GM19467 (cell line): ENCODE data around the gene GASK1A.

Source experiments
- ATAC-seq: cut with Tn5 transposase; IDR thresholded peaks from one replicate; pipeline ENCODE4 v1.9.1; 2021; ENCODE audit warnings: mild to moderate bottlenecking, moderate library complexity; ENCODE audit not compliant: unreplicated experiment

GASK1A gene

DNA sequence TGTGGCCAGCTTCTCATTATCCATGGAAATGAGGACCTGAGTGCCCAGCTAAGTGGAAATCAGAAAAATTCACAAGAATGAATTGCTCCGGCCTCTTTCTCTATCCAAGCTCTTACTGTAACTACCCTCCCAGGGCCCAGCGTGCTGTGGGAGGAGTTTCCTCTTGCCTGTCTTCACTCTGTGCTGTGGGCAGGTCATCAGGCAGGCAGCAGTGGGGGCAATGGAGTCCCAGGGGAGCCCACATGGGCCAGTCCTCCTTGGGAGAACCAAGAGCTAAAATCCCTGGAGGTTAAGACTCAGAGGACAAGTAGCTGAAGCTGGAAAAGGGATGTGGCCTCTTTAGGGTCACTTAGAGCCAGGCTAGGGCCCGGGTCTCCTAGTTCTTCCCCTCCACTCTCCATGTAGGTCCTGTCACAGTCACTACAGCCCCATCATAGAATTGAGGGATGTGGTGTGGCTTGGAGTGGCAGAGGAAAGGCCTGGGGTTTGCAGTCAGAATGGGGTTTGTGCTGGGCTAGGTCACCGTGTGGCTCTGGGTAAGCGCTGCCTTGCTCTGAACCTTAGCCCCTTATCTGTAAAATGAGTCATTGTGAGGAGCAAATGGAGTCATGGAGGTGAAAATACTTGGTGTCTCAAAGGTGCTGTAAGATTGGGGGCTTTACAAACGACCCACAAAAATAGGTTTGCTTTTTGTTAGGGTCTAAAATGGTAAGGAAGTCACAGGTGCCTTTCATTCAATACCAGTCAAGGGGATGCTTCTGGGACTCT, 3.7 kb downstream of the GASK1A start:
- no peak for ATAC-seq

GRCh38 chr3:42983927-42984326, 4.8 kb downstream of the GASK1A start:
- no peak for ATAC-seq

GRCh38 chr3:42984701-42985100, 5.6 kb downstream of the GASK1A start:
- no peak for ATAC-seq

DNA sequence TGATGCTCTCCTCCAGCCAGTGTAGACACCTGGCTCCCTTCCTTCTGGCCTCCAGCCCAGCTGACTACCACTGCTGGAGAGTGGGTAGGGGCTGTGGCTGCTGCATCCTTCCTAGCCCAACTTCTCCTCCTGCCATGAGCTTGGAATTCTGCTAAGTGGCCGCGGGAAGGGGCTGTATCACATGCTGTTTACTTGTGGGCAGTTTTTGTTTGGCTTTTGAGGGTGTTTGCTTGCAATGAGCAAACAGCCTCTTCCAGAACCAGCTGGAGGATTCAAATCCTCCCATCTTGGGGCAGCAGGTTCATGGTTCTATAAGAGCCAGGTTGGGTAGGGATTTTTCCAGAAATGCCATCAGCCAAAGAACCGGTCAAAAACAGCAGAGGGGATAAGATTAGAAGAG, 9.0 kb downstream of the GASK1A start:
- no peak for ATAC-seq

- ATAC-seq: no peak
These were observed 9.5 kb downstream of the GASK1A start for GRCh38 chr3:42988566-42988965.

- ATAC-seq: no peak
These were observed 12.5 kb downstream of the GASK1A start for GRCh38 chr3:42991341-42992315.

GRCh38 chr3:42994595-42994994, 15.5 kb downstream of the GASK1A start:
- no peak for ATAC-seq

- no peak for ATAC-seq
These were observed 16.9 kb downstream of the GASK1A start for GRCh38 chr3:42996021-42996420.

DNA sequence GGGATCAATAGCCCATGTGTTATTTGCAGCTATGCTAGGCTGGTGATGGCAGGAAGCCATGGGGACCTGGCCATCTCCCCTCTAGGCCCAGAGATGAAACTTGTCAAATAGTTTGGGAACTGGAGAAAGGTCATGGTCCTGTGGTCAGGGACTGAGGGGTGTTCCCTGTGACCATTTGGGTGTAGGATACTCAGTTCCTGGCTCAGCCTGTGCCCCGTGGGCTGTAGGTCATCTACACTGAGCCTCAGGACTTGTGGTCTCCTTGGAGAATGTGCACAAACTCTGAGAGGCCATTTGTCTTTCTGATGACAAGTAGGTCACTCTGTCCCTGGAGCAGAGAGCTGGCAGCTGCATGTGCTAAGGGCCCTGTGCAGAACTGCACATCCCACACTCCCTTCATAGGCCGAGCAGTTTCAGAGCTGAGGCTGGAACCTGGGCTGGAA, 17.5 kb downstream of the GASK1A start:
- no peak for ATAC-seq

DNA sequence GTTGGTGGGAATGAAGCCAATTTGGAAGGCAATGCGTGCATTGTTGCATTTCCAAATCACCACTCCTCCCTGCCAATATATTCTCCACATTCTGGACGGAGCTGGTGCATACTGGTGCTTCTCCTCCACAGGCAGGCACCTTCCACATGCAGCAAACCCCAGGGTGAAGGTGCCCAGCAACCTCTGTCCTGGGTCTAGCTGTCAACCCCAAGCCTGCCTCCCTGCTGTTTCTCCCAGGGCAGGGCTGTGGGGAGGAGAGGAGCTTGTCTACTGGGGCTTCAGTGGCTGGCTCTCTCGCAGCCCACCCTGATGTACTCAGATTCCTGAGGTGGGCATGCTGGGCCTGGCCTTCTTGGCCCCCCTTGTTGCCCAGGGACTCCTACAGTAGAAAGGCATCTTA, 20.1 kb downstream of the GASK1A start:
- ATAC-seq: no peak

DNA sequence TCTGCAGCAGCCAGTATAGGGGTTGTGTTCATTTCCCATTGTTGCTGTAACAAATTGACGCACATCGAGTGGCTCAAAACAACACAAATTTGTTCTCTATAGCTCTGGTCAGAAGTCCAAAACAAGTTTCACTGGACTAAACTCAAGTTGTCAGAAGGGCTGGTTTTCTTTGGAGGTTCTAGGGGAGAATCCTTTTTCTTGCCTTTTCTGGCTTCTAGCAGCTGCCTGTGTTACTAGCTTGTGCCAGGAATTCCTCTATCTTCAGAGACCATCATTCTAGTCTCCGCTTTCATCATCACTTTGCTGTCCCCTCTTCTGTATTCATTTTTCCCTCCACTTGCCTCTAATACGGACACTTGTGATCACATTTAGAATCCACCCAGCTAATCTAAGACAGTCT, 20.5 kb downstream of the GASK1A start:
- no peak for ATAC-seq

DNA sequence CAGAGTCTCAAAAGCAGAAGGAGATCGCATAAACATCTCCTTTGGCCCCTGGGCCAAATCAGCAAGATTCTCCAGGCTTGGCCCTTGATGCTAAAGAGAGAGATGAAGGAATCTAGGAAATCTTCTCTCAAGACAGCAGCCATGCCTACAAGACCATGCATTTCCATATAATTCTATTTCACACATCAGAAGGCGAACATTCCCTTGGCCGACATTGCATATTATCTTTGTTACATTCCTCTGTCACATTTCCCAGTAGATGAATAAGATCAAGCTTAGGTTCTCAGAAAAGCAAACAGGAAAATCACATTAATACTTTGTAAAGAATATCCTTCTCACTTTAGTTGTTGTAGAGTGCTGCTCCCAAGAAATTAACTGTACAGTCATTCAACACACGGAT, 21.3 kb downstream of the GASK1A start:
- ATAC-seq: no peak

GRCh38 chr3:43001094-43001553, 22.0 kb downstream of the GASK1A start:
- ATAC-seq: no peak

GRCh38 chr3:43001556-43002121, 22.5 kb downstream of the GASK1A start:
- ATAC-seq: no peak

GRCh38 chr3:43004282-43004681, 25.2 kb downstream of the GASK1A start:
- ATAC-seq: no peak

DNA sequence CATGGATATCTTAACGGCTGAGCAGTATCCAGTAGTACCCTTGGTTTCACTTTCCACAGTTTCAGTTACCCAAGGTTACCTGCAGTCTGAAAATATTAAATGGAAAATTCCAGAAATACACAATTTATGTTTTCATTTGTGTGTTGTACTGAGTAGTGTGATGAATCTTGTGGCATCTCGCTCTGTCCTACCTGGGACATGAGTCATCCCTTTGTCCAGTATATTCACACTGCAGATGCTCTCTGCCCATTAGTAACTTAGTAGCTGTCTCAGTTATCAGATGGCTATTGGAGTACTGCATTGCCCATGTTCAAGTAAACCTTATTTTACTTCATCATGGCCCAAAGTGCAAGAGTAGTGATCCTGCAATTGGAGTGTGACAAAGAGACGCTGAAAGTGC, 26.1 kb downstream of the GASK1A start:
- ATAC-seq: no peak

DNA sequence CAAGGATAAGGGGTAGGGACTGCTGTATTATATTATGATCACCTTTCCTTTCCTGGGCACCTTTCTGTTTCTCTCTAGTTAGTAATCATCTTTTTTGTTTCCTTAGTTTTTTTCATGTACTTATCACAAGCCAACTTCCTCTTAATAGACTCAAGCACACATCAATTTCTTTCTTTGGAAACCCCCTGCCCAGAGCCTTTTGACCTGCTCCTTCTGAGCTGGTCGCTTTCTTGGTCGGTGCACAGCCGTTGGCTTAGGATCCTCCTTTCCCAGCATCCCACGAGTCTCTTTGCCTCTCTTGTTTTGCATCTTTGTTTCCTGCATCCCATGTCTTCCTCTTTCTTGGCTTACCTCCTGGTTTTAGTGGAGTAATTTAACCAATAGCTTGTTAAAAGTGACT, 26.9 kb downstream of the GASK1A start:
- no peak for ATAC-seq

- no peak for ATAC-seq
These were observed 27.7 kb downstream of the GASK1A start for GRCh38 chr3:43006825-43007224.

- ATAC-seq: no peak
These were observed 30.4 kb downstream of the GASK1A start for GRCh38 chr3:43009547-43009946.

GRCh38 chr3:43010638-43011037, 31.5 kb downstream of the GASK1A start:
- no peak for ATAC-seq

- ATAC-seq: no peak
These were observed 32.5 kb downstream of the GASK1A start for GRCh38 chr3:43011638-43012037.
